H1 (cell line): ENCODE results near the gene NBAS. TPM values are rescaled to one million over a fixed set of nuclear protein-coding genes. Genes with fewer than 3 reads are reported as not detected.

Experiments used
- CTCF ChIA-PET: fragments of 300-600 bp; sonication (Branson Sonifier 250); formaldehyde crosslinking; loops from one replicate; lab custom pipeline; 2021; ENCODE audit not compliant: partially characterized antibody; lab: Charles Lee
- POLR2A ChIA-PET: fragments of 300-600 bp; sonication (Branson Sonifier 250); formaldehyde crosslinking; loops from one replicate; lab custom pipeline; 2021; ENCODE audit warnings: inconsistent platforms; ENCODE audit not compliant: partially characterized antibody; lab: Charles Lee
- DNase-seq, 2 experiments: peaks; one replicate each; pipeline versions ENCODE4 v3.0.0 to v3.0.0-alpha.2; 2010 to 2022; ENCODE audit warnings: low spot score in 2 of 2, low read depth in 1 of 2, mixed read lengths in 1 of 2
- FAIRE-seq: peaks from 2 replicates; lab custom pipeline; 2011; peaks lifted over from hg19 to GRCh38; lab: Jason Lieb, UNC
- H2AFZ ChIP-seq: 2 replicates; pipeline ENCODE4 v1.8.1; 2012; ENCODE audit warnings: low read length, inconsistent platforms
- H2AK5ac ChIP-seq: 2 replicates; pipeline ENCODE4 v1.6.1; 2013; ENCODE audit warnings: low read depth, low read length
- H2BK120ac ChIP-seq: replicated peaks from 2 replicates; pipeline ENCODE3; 2013; ENCODE audit warnings: low read depth, low read length, inconsistent platforms
- H2BK12ac ChIP-seq: 2 replicates; pipeline ENCODE4 v1.6.1; 2013; ENCODE audit warnings: low read depth, low read length
- H2BK15ac ChIP-seq: 2 replicates; pipeline ENCODE4 v1.6.1; 2013; ENCODE audit warnings: low read length
- H2BK20ac ChIP-seq: 2 replicates; pipeline ENCODE4 v1.6.1; 2013; ENCODE audit warnings: low read length
- H2BK5ac ChIP-seq: 2 replicates; pipeline ENCODE4 v1.6.1; 2013; ENCODE audit warnings: low read depth, low read length
- H3K14ac ChIP-seq: 2 replicates; pipeline ENCODE4 v1.6.1; 2013; ENCODE audit warnings: inconsistent platforms; ENCODE audit not compliant: insufficient read length
- H3K18ac ChIP-seq: 2 replicates; pipeline ENCODE4 v1.6.1; 2013; ENCODE audit warnings: low read length; ENCODE audit errors: extremely low read depth
- H3K23ac ChIP-seq: 2 replicates; pipeline ENCODE4 v1.6.1; 2013; ENCODE audit warnings: inconsistent platforms; ENCODE audit not compliant: insufficient read length
- H3K23me2 ChIP-seq: 2 replicates; pipeline ENCODE4 v1.6.1; 2013; ENCODE audit warnings: low read depth, low read length
- H3K27ac ChIP-seq: 2 replicates; pipeline ENCODE4 v1.6.1; 2011; ENCODE audit warnings: low read depth, low read length, inconsistent platforms
- H3K27me3 ChIP-seq, 4 experiments: replicated peaks in 1 of 4; 1 replicate in 1 of 4; 2 replicates in 3 of 4; pipeline versions ENCODE4 v1.6.1 to v1.8.1; 2011 to 2013; ENCODE audit warnings: low read length in 3 of 4, mild to moderate bottlenecking in 3 of 4, inconsistent platforms in 2 of 4, mixed read lengths in 2 of 4, moderate library complexity in 1 of 4; ENCODE audit not compliant: control insufficient read depth in 3 of 4, insufficient read depth in 3 of 4; ENCODE audit errors: extremely low read depth in 1 of 4
- H3K36me3 ChIP-seq, 4 experiments: 2 replicates each; pipeline versions ENCODE4 v1.6.1 to v1.8.1; 2011 to 2013; ENCODE audit warnings: mild to moderate bottlenecking in 4 of 4, low read length in 3 of 4, moderate library complexity in 2 of 4, control low read depth in 1 of 4, inconsistent platforms in 1 of 4; ENCODE audit not compliant: insufficient read depth in 4 of 4, control insufficient read depth in 2 of 4
- H3K4ac ChIP-seq: replicated peaks from 2 replicates; pipeline ENCODE3; 2013; ENCODE audit warnings: low read length, low read depth, mixed read lengths, inconsistent platforms; ENCODE audit not compliant: insufficient read length
- H3K4me1 ChIP-seq, 4 experiments: replicated peaks in 1 of 4; 1 replicate in 1 of 4; 2 replicates in 3 of 4; pipeline versions ENCODE4 v1.6.1 to v1.8.1; 2011 to 2013; ENCODE audit warnings: low read length in 3 of 4, inconsistent platforms in 2 of 4, mixed read lengths in 1 of 4; ENCODE audit not compliant: insufficient read depth in 4 of 4, control insufficient read depth in 3 of 4
- H3K4me2 ChIP-seq, 2 experiments: 2 replicates each; pipeline versions ENCODE4 v1.6.1 to v1.8.1; 2011 to 2013; ENCODE audit warnings: low read depth in 2 of 2, low read length in 2 of 2, control low read depth in 1 of 2, inconsistent platforms in 1 of 2, mild to moderate bottlenecking in 1 of 2; ENCODE audit not compliant: insufficient read depth in 1 of 2
- H3K4me3 ChIP-seq, 4 experiments: fragments of 200-600, 300-600 bp in 1 of 4; sonication (generic), shearing (Covaris generic), sonication (Bioruptor Twin) in 1 of 4; 2 replicates each; pipeline versions ENCODE4 v1.5.1 to v1.8.1; 2011 to 2016; ENCODE audit warnings: low read length in 4 of 4, low read depth in 3 of 4, control low read depth in 2 of 4, inconsistent platforms in 2 of 4, mild to moderate bottlenecking in 2 of 4, mixed read lengths in 1 of 4, moderate library complexity in 1 of 4; ENCODE audit not compliant: insufficient read depth in 2 of 4; ENCODE audit errors: extremely low read depth in 1 of 4
- H3K56ac ChIP-seq: replicated peaks from 2 replicates; pipeline ENCODE3; 2013; ENCODE audit warnings: low read depth, mild to moderate bottlenecking, mixed read lengths, low read length, inconsistent platforms; ENCODE audit not compliant: insufficient read length
- H3K79me1 ChIP-seq: 2 replicates; pipeline ENCODE4 v1.6.1; 2013; ENCODE audit warnings: low read depth, low read length, control low read depth
- H3K79me2 ChIP-seq, 2 experiments: 2 replicates each; pipeline versions ENCODE4 v1.6.1 to v1.8.1; 2012 to 2013; ENCODE audit warnings: low read length in 2 of 2, mild to moderate bottlenecking in 2 of 2, inconsistent platforms in 1 of 2; ENCODE audit not compliant: insufficient read depth in 2 of 2, control insufficient read depth in 1 of 2
- H3K9ac ChIP-seq, 4 experiments: replicated peaks in 1 of 4; 1 replicate in 1 of 4; 2 replicates in 3 of 4; pipeline versions ENCODE4 v1.6.1 to v1.8.1; 2011 to 2013; ENCODE audit warnings: low read depth in 3 of 4, low read length in 3 of 4, control low read depth in 2 of 4, mild to moderate bottlenecking in 2 of 4, moderate library complexity in 2 of 4, inconsistent platforms in 1 of 4; ENCODE audit errors: extremely low read depth in 1 of 4
- H3K9me3 ChIP-seq, 2 experiments: 2 replicates each; pipeline versions ENCODE4 v1.6.1 to v1.8.1; 2012 to 2013; ENCODE audit warnings: mild to moderate bottlenecking in 2 of 2, moderate library complexity in 2 of 2, control low read depth in 1 of 2, inconsistent platforms in 1 of 2, low read depth in 1 of 2, low read length in 1 of 2, mixed read lengths in 1 of 2; ENCODE audit not compliant: insufficient read depth in 2 of 2
- H4K20me1 ChIP-seq, 2 experiments: replicated peaks in 1 of 2; 2 replicates each; pipeline versions ENCODE3 to v1.8.1; 2011 to 2013; ENCODE audit warnings: inconsistent platforms in 2 of 2, low read length in 2 of 2, mild to moderate bottlenecking in 1 of 2; ENCODE audit not compliant: insufficient read depth in 2 of 2, control insufficient read depth in 1 of 2
- H4K5ac ChIP-seq: 2 replicates; pipeline ENCODE4 v1.6.1; 2013; ENCODE audit warnings: low read length, low read depth, mixed read lengths, inconsistent platforms; ENCODE audit not compliant: insufficient read length
- H4K8ac ChIP-seq: 2 replicates; pipeline ENCODE4 v1.8.0; 2013; ENCODE audit warnings: mild to moderate bottlenecking, moderate library complexity, low read length, inconsistent platforms; ENCODE audit not compliant: insufficient read depth; ENCODE audit errors: extremely low read depth
- H4K91ac ChIP-seq: replicated peaks from 2 replicates; pipeline ENCODE3; 2013; ENCODE audit warnings: low read length, mixed read lengths, inconsistent platforms; ENCODE audit not compliant: insufficient read length
- BRCA1 ChIP-seq: IDR thresholded peaks from 2 replicates; pipeline ENCODE4 v1.6.1; 2012; ENCODE audit warnings: low read depth, low read length, improper control_type of control experiment
- CTCF ChIP-seq, 3 experiments: IDR thresholded peaks; 1 replicate in 2 of 3; 2 replicates in 1 of 3; pipeline versions ENCODE4 v1.5.1 to v1.6.1; 2011; ENCODE audit warnings: low read length in 3 of 3, mild to moderate bottlenecking in 3 of 3, inconsistent platforms in 2 of 3, low read depth in 1 of 3, moderate library complexity in 1 of 3; ENCODE audit not compliant: insufficient read depth in 1 of 3; ENCODE audit errors: control extremely low read depth in 1 of 3
- KDM4A ChIP-seq: IDR thresholded peaks from one replicate; pipeline ENCODE4 v1.7.1; 2012; ENCODE audit warnings: low read depth, mild to moderate bottlenecking, moderate library complexity, low read length, inconsistent platforms; ENCODE audit not compliant: severe bottlenecking
- RXRA ChIP-seq: IDR thresholded peaks from 2 replicates; pipeline ENCODE4 v1.6.1; 2011; ENCODE audit warnings: low read depth, mild to moderate bottlenecking, low read length, moderate library complexity; ENCODE audit not compliant: insufficient read depth
- SIX5 ChIP-seq: IDR thresholded peaks from 2 replicates; pipeline ENCODE4 v1.6.1; 2011; ENCODE audit warnings: mild to moderate bottlenecking, low read depth, low read length
- SP2 ChIP-seq: IDR thresholded peaks from 2 replicates; pipeline ENCODE4 v1.6.1; 2012; ENCODE audit warnings: mild to moderate bottlenecking, low read length, inconsistent platforms
- YY1 ChIP-seq: IDR thresholded peaks from 2 replicates; pipeline ENCODE4 v1.6.1; 2011; ENCODE audit warnings: low read depth, mild to moderate bottlenecking, low read length
- WGBS, 2 experiments: shearing (Covaris generic) in 1 of 2; methylation state at CpG; one replicate each; pipeline versions ENCODE4 v1.1.6 to v1.1.7; 2013 to 2015; ENCODE audit warnings: low lambda C conversion rate in 2 of 2, mixed read lengths in 2 of 2, inconsistent platforms in 1 of 2, low coverage in 1 of 2, missing lambda C conversion rate in 1 of 2; ENCODE audit not compliant: insufficient replicate concordance in 2 of 2, insufficient coverage in 1 of 2, insufficient read length in 1 of 2; ENCODE audit errors: extremely low coverage in 1 of 2, missing lambda C conversion rate in 1 of 2; 5-methylcytosine and 5-hydroxymethylcytosine counted together
- polyA plus RNA-seq, 7 experiments: library from polyadenylated mRNA; depleted of rRNA in 3 of 7; stranded (reverse) in 5 of 7; unstranded in 2 of 7; fragments of >200 nt in 5 of 7; fragments of 200-250 nt in 2 of 7; gene quantifications; 1 replicate in 5 of 7; 2 replicates in 1 of 7; 4 replicates in 1 of 7; pipeline versions ENCODE4 v1.2.1 to v1.2.3, GENCODE V29; 2011 to 2013; ENCODE audit warnings: missing spikeins in 2 of 7, mixed read lengths in 2 of 7
- total RNA-seq: library from RNA; stranded (reverse); fragmentation: NEBNext Ultra II Directional; extraction: Animal tissue kit (Norgen Biotek cat#: 25700); gene quantifications from 2 replicates; pipeline ENCODE4 v1.2.1, GENCODE V29; 2021

Gene NBAS
- total and polyA plus RNA-seq, 2 of the 8 experiments (the other 6 are each of a cell fraction or from before 2014, with no cell fraction given) = 19.6 to 34.8 TPM

- no peak for FAIRE-seq
Observed at GRCh38 chr2:15446961-15447360, 114.2 kb downstream of the NBAS start.

More at GRCh38 chr2:15446961-15447360, 114.2 kb downstream of the NBAS start:
- Histone ChIP-seq H3K4me3 (no peak overlapping the region), H3K56ac (no peak overlapping the region), H2BK12ac (no peak overlapping the region), H2BK5ac (no peak overlapping the region), H3K14ac (no peak overlapping the region), H3K9ac (no peak overlapping the region), H3K79me2 (no peaks in the 10 kb centered on the region), H3K79me1 (no peaks in the 10 kb centered on the region), H4K8ac (no peak overlapping the region), H3K4ac (no peak overlapping the region), H4K20me1 (no peaks in the 10 kb centered on the region), H2AFZ (no peak overlapping the region), H4K91ac (no peak overlapping the region), H3K23ac (no peak overlapping the region), H2BK15ac (no peak overlapping the region), H4K5ac (no peak overlapping the region), H3K4me2 (no peak overlapping the region), H3K27ac (no peak overlapping the region), H3K36me3 (no peaks in the 10 kb centered on the region), H2BK20ac (no peak overlapping the region), H3K23me2 (no peaks in the 10 kb centered on the region), H2BK120ac (no peak overlapping the region), H3K18ac (no peak overlapping the region), H2AK5ac (no peak overlapping the region), H3K4me1 (peaks cover 0 to 3% (median 0%) of the 10 kb centered on the region in 4 experiments; a peak in 2 of 7 replicates), H3K27me3 (no peaks in the 10 kb centered on the region), H3K9me3 (no peaks in the 10 kb centered on the region)
- TF ChIP-seq SP2 (no peak), SIX5 (no peak), CTCF (IDR thresholded peaks at IDR 0.05; ENCODE audit: control extremely low read depth in 1 of 3, insufficient read depth in 1 of 3, low read depth in 1 of 3, low read length in 3 of 3) (no peak), YY1 (no peak), RXRA (no peak), BRCA1 (no peak), KDM4A (no peak)
- 90% methylated on average over 4 of the region's 4 CpGs; no CpG with 5 or more reads in 1 of the 2 experiments for WGBS, 2 experiments
- ChIA-PET CTCF (interaction anchor here (0.6 kb wide), 1 partner anchor 15 kb away, joined by 3 read pairs; no protein-coding TSS in a partner anchor), POLR2A (no interaction called here)
- DNase-seq = no peak
